ENCODE measurements around the gene DICER1.

GRCh38 chr14:95163132-95163531, 5.8 kb upstream of the DICER1 start:
- TF ChIP-seq CTCF (IDR thresholded peaks at IDR 0.05) (no peak), POLR2A (IDR thresholded peaks at IDR 0.05) (no peak)
